ENCODE results near the gene PTPN7. TPM values are rescaled to one million over a fixed set of nuclear protein-coding genes. Genes with fewer than 3 reads are reported as not detected.

The PTPN7 gene
- total RNA-seq, 1 donor from 2014 or later, result not detected

DNA sequence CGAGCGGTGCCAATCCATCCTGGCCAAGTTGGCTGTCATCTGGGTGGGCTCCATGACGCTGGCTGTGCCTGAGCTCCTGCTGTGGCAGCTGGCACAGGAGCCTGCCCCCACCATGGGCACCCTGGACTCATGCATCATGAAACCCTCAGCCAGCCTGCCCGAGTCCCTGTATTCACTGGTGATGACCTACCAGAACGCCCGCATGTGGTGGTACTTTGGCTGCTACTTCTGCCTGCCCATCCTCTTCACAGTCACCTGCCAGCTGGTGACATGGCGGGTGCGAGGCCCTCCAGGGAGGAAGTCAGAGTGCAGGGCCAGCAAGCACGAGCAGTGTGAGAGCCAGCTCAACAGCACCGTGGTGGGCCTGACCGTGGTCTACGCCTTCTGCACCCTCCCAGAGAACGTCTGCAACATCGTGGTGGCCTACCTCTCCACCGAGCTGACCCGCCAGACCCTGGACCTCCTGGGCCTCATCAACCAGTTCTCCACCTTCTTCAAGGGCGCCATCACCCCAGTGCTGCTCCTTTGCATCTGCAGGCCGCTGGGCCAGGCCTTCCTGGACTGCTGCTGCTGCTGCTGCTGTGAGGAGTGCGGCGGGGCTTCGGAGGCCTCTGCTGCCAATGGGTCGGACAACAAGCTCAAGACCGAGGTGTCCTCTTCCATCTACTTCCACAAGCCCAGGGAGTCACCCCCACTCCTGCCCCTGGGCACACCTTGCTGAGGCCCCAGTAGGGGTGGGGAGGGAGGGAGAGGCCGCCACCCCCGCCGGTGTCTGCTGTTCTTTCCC is 32.4 kb downstream of the PTPN7 start:
- H3K27me3 ChIP-seq, result no peaks in the 10 kb centered on the region
- no peak overlapping the region for H3K4me3 ChIP-seq
- no peaks in the 10 kb centered on the region for H3K9me3 ChIP-seq
- H3K36me3 ChIP-seq, result peaks cover 2 to 5% of the 10 kb centered on the region in 2 donors
- no peak for DNase-seq (ENCODE audit: low spot score in 2 of 2)
- TF ChIP-seq CTCF (IDR thresholded peaks at IDR 0.05), result no peak
- no peak overlapping the region for H3K27ac ChIP-seq
- H3K4me1 ChIP-seq, result peaks cover 13 to 24% of the 10 kb centered on the region in 2 donors
- intact Hi-C loops (cut with DNase I), result no loop called here

GRCh38 chr1:202127061-202127460 is 33.3 kb downstream of the PTPN7 start:
- intact Hi-C loops (cut with DNase I), result no loop called here
- no peaks in the 10 kb centered on the region for H3K36me3 ChIP-seq
- H3K27ac ChIP-seq, result no peak overlapping the region
- no peaks in the 10 kb centered on the region for H3K27me3 ChIP-seq
- no peak for DNase-seq (ENCODE audit: low spot score in 2 of 2)
- H3K4me1 ChIP-seq, result peaks cover 8 to 15% of the 10 kb centered on the region in 2 donors
- no peak overlapping the region for H3K4me3 ChIP-seq
- no peaks in the 10 kb centered on the region for H3K9me3 ChIP-seq
- TF ChIP-seq CTCF (IDR thresholded peaks at IDR 0.05), result no peak

DNA sequence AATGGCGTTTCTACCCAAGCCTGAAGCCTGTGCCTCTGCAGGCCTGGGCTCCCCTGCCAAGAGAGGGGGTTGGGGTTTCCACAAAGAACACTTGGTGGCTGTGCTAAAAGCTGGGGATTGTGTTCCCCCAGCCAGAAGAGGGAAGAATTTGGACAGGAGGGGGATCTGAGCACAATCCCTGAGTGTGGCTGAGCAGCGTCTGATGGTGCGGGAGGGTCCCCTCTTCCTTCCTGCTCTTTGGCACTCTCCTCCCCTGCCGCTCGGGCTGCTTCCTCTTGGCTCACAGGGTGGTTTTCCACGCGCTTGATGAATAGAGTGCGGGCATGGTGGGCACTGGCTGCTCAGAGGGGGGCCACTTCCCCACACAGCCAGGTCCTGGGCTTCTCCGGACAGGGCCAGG is 34.0 kb downstream of the PTPN7 start:
- H3K27me3 ChIP-seq, result no peaks in the 10 kb centered on the region
- H3K9me3 ChIP-seq, result no peaks in the 10 kb centered on the region
- no peak for DNase-seq (ENCODE audit: low spot score in 2 of 2)
- H3K27ac ChIP-seq, result no peak overlapping the region
- intact Hi-C loops (cut with DNase I), result no loop called here
- no peaks in the 10 kb centered on the region for H3K36me3 ChIP-seq
- peaks cover 8 to 9% of the 10 kb centered on the region in 2 donors for H3K4me1 ChIP-seq
- H3K4me3 ChIP-seq, result no peak overlapping the region
- TF ChIP-seq CTCF (IDR thresholded peaks at IDR 0.05), result no peak

- Histone ChIP-seq H3K9me3 (no peaks in the 10 kb centered on the region), H3K4me3 (no peak overlapping the region), H3K36me3 (no peaks in the 10 kb centered on the region), H3K4me1 (peaks cover 4 to 6% of the 10 kb centered on the region in 2 donors), H3K27me3 (no peaks in the 10 kb centered on the region), H3K27ac (no peak overlapping the region)
- intact Hi-C loops (cut with DNase I), result no loop called here
- no peak for TF ChIP-seq CTCF (IDR thresholded peaks at IDR 0.05)
- no peak for DNase-seq (ENCODE audit: low spot score in 2 of 2)
These were observed 34.8 kb downstream of the PTPN7 start for GRCh38 chr1:202125611-202126010.

DNA sequence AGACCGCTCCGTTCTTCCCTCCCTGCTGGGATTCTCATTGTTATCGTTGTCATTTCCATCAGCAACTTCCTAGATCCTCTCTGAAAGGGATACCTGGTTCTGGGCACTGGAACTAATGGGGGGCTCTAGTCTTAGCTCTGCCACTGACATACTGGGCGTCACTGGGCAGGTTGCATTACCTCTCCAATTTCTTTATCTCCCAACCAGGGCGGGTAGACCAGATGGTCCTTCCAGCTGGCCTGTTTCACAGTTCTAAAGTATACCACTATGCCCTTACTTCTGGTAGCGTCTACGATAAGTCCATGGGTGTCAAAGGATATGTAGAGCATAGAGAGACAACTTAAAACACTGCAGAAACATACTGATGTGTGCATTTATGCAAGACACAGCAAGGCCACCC is 36.3 kb downstream of the PTPN7 start:
- DNase-seq (ENCODE audit: low spot score in 2 of 2), result no peak
- no peaks in the 10 kb centered on the region for H3K27me3 ChIP-seq
- no peak overlapping the region for H3K27ac ChIP-seq
- H3K4me3 ChIP-seq, result no peak overlapping the region
- no peak for TF ChIP-seq CTCF (IDR thresholded peaks at IDR 0.05)
- no peaks in the 10 kb centered on the region for H3K9me3 ChIP-seq
- H3K4me1 ChIP-seq, result no peaks in the 10 kb centered on the region
- intact Hi-C loops (cut with DNase I), result no loop called here
- no peaks in the 10 kb centered on the region for H3K36me3 ChIP-seq
